ENCODE data around the gene GPC2.
A peak's percentile ranks its signal among the peaks of the same experiment; 100 is the strongest.

GPC2 gene

GRCh38 chr7:100126239-100126930, 50.8 kb downstream of the GPC2 start:
- H2BK120ac ChIP-seq (ENCODE audit: insufficient read depth, low read length, poor library complexity) = peak overlapping the region; percentile 12
- H3K4ac ChIP-seq (ENCODE audit: low read depth, low read length) = peak overlapping the region; percentile 57
- H4K12ac ChIP-seq (ENCODE audit: low read depth, low read length) = peak overlapping the region; percentile 85
- peak overlapping the region; percentile 89 for H4K8ac ChIP-seq (ENCODE audit: low read depth, low read length)
- peak overlapping the region; percentile 81 for H3K4me3 ChIP-seq (ENCODE audit: low read depth, low read length)
- WGBS (ENCODE audit: extremely low coverage, insufficient coverage, insufficient read length) = no CpG with 5 or more reads among the region's 29 CpGs
- no peaks in the 10 kb centered on the region for H3K36me3 ChIP-seq (ENCODE audit: control insufficient read depth in 1 of 2, insufficient read depth in 2 of 2, low read length in 2 of 2)
- H2BK12ac ChIP-seq (ENCODE audit: low read length) = peak overlapping the region; percentile 41
- H2AFZ ChIP-seq (ENCODE audit: insufficient read depth, low read length, poor library complexity) = peak overlapping the region; percentile 67
- H3K4me2 ChIP-seq (ENCODE audit: low read length) = peak overlapping the region; percentile 75
- H3K18ac ChIP-seq (ENCODE audit: low read length) = peak overlapping the region; percentile 73
- peaks cover 3 to 17% of the 10 kb centered on the region in 2 experiments for H3K4me1 ChIP-seq (ENCODE audit: control insufficient read depth in 1 of 2, insufficient read depth in 2 of 2, low read length in 2 of 2)
- peak overlapping the region; percentile 85 for H3K14ac ChIP-seq (ENCODE audit: low read length)
- H2AK5ac ChIP-seq (ENCODE audit: low read length) = peak overlapping the region; percentile 3
- H3K9me3 ChIP-seq (ENCODE audit: insufficient read depth, low read depth, low read length) = no peaks in the 10 kb centered on the region
- H2BK5ac ChIP-seq (ENCODE audit: low read depth, low read length, poor library complexity) = peak overlapping the region; percentile 87
- peaks cover 15% of the 10 kb centered on the region for H3K79me1 ChIP-seq (ENCODE audit: low read length)
- H3K27me3 ChIP-seq (ENCODE audit: insufficient read depth, low read length) = no peaks in the 10 kb centered on the region
- H3K9ac ChIP-seq (ENCODE audit: low read length) = peak overlapping the region; percentile 79
- no peak overlapping the region for H3K23ac ChIP-seq (ENCODE audit: low read length)
- H4K91ac ChIP-seq (ENCODE audit: low read depth, low read length) = peak overlapping the region; percentile 92
- H3K27ac ChIP-seq (ENCODE audit: low read depth, low read length) = peak overlapping the region; percentile 88
- DNase-seq = peak in 1 of 2 donors; percentile 73
- H3K79me2 ChIP-seq (ENCODE audit: control insufficient read depth, insufficient read depth, low read length, poor library complexity) = peaks cover 13% of the 10 kb centered on the region

GRCh38 chr7:100124301-100125230, 52.6 kb downstream of the GPC2 start:
- no peaks in the 10 kb centered on the region for H3K9me3 ChIP-seq (ENCODE audit: insufficient read depth, low read depth, low read length)
- H2BK12ac ChIP-seq (ENCODE audit: low read length) = no peak overlapping the region
- no peak overlapping the region for H3K4me3 ChIP-seq (ENCODE audit: low read depth, low read length)
- peaks cover 7 to 21% of the 10 kb centered on the region in 2 experiments for H3K4me1 ChIP-seq (ENCODE audit: control insufficient read depth in 1 of 2, insufficient read depth in 2 of 2, low read length in 2 of 2)
- no peak overlapping the region for H3K14ac ChIP-seq (ENCODE audit: low read length)
- no peak overlapping the region for H4K8ac ChIP-seq (ENCODE audit: low read depth, low read length)
- no peak overlapping the region for H4K91ac ChIP-seq (ENCODE audit: low read depth, low read length)
- H3K27ac ChIP-seq (ENCODE audit: low read depth, low read length) = no peak overlapping the region
- H2AFZ ChIP-seq (ENCODE audit: insufficient read depth, low read length, poor library complexity) = no peak overlapping the region
- no peak overlapping the region for H3K9ac ChIP-seq (ENCODE audit: low read length)
- peaks cover 13% of the 10 kb centered on the region for H3K79me2 ChIP-seq (ENCODE audit: control insufficient read depth, insufficient read depth, low read length, poor library complexity)
- H3K79me1 ChIP-seq (ENCODE audit: low read length) = peaks cover 15% of the 10 kb centered on the region
- H3K18ac ChIP-seq (ENCODE audit: low read length) = no peak overlapping the region
- no CpG with 5 or more reads among the region's 4 CpGs for whole genome bisulfite sequencing (ENCODE audit: extremely low coverage, insufficient coverage, insufficient read length)
- no peak overlapping the region for H2AK5ac ChIP-seq (ENCODE audit: low read length)
- H3K36me3 ChIP-seq (ENCODE audit: control insufficient read depth in 1 of 2, insufficient read depth in 2 of 2, low read length in 2 of 2) = no peaks in the 10 kb centered on the region
- no peaks in the 10 kb centered on the region for H3K27me3 ChIP-seq (ENCODE audit: insufficient read depth, low read length)
- H3K4ac ChIP-seq (ENCODE audit: low read depth, low read length) = no peak overlapping the region
- no peak overlapping the region for H3K4me2 ChIP-seq (ENCODE audit: low read length)
- no peak overlapping the region for H2BK5ac ChIP-seq (ENCODE audit: low read depth, low read length, poor library complexity)
- no peak overlapping the region for H2BK120ac ChIP-seq (ENCODE audit: insufficient read depth, low read length, poor library complexity)
- no peak overlapping the region for H3K23ac ChIP-seq (ENCODE audit: low read length)
- no peak overlapping the region for H4K12ac ChIP-seq (ENCODE audit: low read depth, low read length)
- DNase-seq = no peak

- Histone ChIP-seq H3K4me2 (ENCODE audit: low read length) (no peak overlapping the region), H3K27me3 (ENCODE audit: insufficient read depth, low read length) (no peaks in the 10 kb centered on the region), H3K4me3 (ENCODE audit: low read depth, low read length) (no peak overlapping the region), H3K79me2 (ENCODE audit: control insufficient read depth, insufficient read depth, low read length, poor library complexity) (peaks cover 16% of the 10 kb centered on the region), H2AK5ac (ENCODE audit: low read length) (no peak overlapping the region), H2BK120ac (ENCODE audit: insufficient read depth, low read length, poor library complexity) (no peak overlapping the region), H4K12ac (ENCODE audit: low read depth, low read length) (no peak overlapping the region), H4K8ac (ENCODE audit: low read depth, low read length) (no peak overlapping the region), H3K23ac (ENCODE audit: low read length) (no peak overlapping the region), H2AFZ (ENCODE audit: insufficient read depth, low read length, poor library complexity) (no peak overlapping the region), H2BK5ac (ENCODE audit: low read depth, low read length, poor library complexity) (no peak overlapping the region), H3K4ac (ENCODE audit: low read depth, low read length) (no peak overlapping the region), H3K36me3 (ENCODE audit: control insufficient read depth in 1 of 2, insufficient read depth in 2 of 2, low read length in 2 of 2) (no peaks in the 10 kb centered on the region), H3K14ac (ENCODE audit: low read length) (no peak overlapping the region), H3K27ac (ENCODE audit: low read depth, low read length) (peak overlapping the region; percentile 24), H3K4me1 (ENCODE audit: control insufficient read depth in 1 of 2, insufficient read depth in 2 of 2, low read length in 2 of 2) (peaks cover 4 to 17% of the 10 kb centered on the region in 2 experiments), H2BK12ac (ENCODE audit: low read length) (no peak overlapping the region), H4K91ac (ENCODE audit: low read depth, low read length) (no peak overlapping the region), H3K9ac (ENCODE audit: low read length) (no peak overlapping the region), H3K9me3 (ENCODE audit: insufficient read depth, low read depth, low read length) (no peaks in the 10 kb centered on the region), H3K18ac (ENCODE audit: low read length) (peak overlapping the region; percentile 20), H3K79me1 (ENCODE audit: low read length) (peaks cover 11% of the 10 kb centered on the region)
- no peak for DNase-seq
- no CpG with 5 or more reads among the region's 1 CpG for WGBS (ENCODE audit: extremely low coverage, insufficient coverage, insufficient read length)
Measured at GRCh38 chr7:100122568-100122967, 54.6 kb downstream of the GPC2 start.

GRCh38 chr7:100122067-100122466, 55.1 kb downstream of the GPC2 start:
- Histone ChIP-seq H3K18ac (ENCODE audit: low read length) (no peak overlapping the region), H3K9ac (ENCODE audit: low read length) (no peak overlapping the region), H3K36me3 (ENCODE audit: control insufficient read depth in 1 of 2, insufficient read depth in 2 of 2, low read length in 2 of 2) (no peaks in the 10 kb centered on the region), H3K27ac (ENCODE audit: low read depth, low read length) (peak overlapping the region; percentile 24), H3K4ac (ENCODE audit: low read depth, low read length) (no peak overlapping the region), H3K23ac (ENCODE audit: low read length) (no peak overlapping the region), H2AFZ (ENCODE audit: insufficient read depth, low read length, poor library complexity) (no peak overlapping the region), H4K12ac (ENCODE audit: low read depth, low read length) (no peak overlapping the region), H3K79me2 (ENCODE audit: control insufficient read depth, insufficient read depth, low read length, poor library complexity) (peaks cover 12% of the 10 kb centered on the region), H2BK120ac (ENCODE audit: insufficient read depth, low read length, poor library complexity) (no peak overlapping the region), H2BK5ac (ENCODE audit: low read depth, low read length, poor library complexity) (no peak overlapping the region), H3K9me3 (ENCODE audit: insufficient read depth, low read depth, low read length) (no peaks in the 10 kb centered on the region), H3K4me3 (ENCODE audit: low read depth, low read length) (no peak overlapping the region), H2AK5ac (ENCODE audit: low read length) (no peak overlapping the region), H4K91ac (ENCODE audit: low read depth, low read length) (no peak overlapping the region), H4K8ac (ENCODE audit: low read depth, low read length) (no peak overlapping the region), H2BK12ac (ENCODE audit: low read length) (no peak overlapping the region), H3K14ac (ENCODE audit: low read length) (no peak overlapping the region), H3K4me1 (ENCODE audit: control insufficient read depth in 1 of 2, insufficient read depth in 2 of 2, low read length in 2 of 2) (peaks cover 4 to 18% of the 10 kb centered on the region in 2 experiments), H3K27me3 (ENCODE audit: insufficient read depth, low read length) (no peaks in the 10 kb centered on the region), H3K4me2 (ENCODE audit: low read length) (no peak overlapping the region), H3K79me1 (ENCODE audit: low read length) (peaks cover 6% of the 10 kb centered on the region)
- no CpG with 5 or more reads among the region's 13 CpGs for WGBS (ENCODE audit: extremely low coverage, insufficient coverage, insufficient read length)
- DNase-seq = peak; percentile 79 to 89
